Activated CD4-positive, alpha-beta T cell treated with anti-CD3 and anti-CD28 coated beads, Interleukin-2, amount 10 ng/mL, durations not matched to agents 24 days and 14 days (primary cell): ENCODE data around the gene FGB. TPM values are rescaled to one million over a fixed set of nuclear protein-coding genes. Genes with fewer than 3 reads are reported as not detected.
A peak's percentile ranks its signal among the peaks of the same experiment; 100 is the strongest.

ENCODE experiments used
- DNase-seq: peaks from one replicate; pipeline ENCODE4 v3.0.0; 2022
- H3K27ac Mint-ChIP-seq: one replicate; pipeline ENCODE4 v1.8.0; 2022; ENCODE audit warnings: mild to moderate bottlenecking, mixed read lengths
- H3K27me3 Mint-ChIP-seq: one replicate; pipeline ENCODE4 v1.8.0; 2022; ENCODE audit warnings: mixed read lengths
- H3K36me3 Mint-ChIP-seq: one replicate; pipeline ENCODE4 v1.8.0; 2022; ENCODE audit warnings: low read depth, mild to moderate bottlenecking, mixed read lengths
- H3K4me1 Mint-ChIP-seq: one replicate; pipeline ENCODE4 v1.8.0; 2021; ENCODE audit warnings: mixed read lengths
- H3K4me3 Mint-ChIP-seq: one replicate; pipeline ENCODE4 v1.8.0; 2022; ENCODE audit warnings: mild to moderate bottlenecking, moderate library complexity, mixed read lengths
- H3K9me3 Mint-ChIP-seq: one replicate; pipeline ENCODE4 v1.8.0; 2021; ENCODE audit warnings: mixed read lengths
- intact Hi-C: fragments of 100-400 bp; cut with micrococcal nuclease; formaldehyde crosslinking; loops from one replicate; pipeline ENCODE4 v1.15.1; 2023
- total RNA-seq: library from RNA; stranded (reverse); gene quantifications from 2 replicates; pipeline ENCODE4 v1.2.3, GENCODE V29; 2022

FGB gene
- total RNA-seq, 1 donor from 2014 or later = not detected

DNA sequence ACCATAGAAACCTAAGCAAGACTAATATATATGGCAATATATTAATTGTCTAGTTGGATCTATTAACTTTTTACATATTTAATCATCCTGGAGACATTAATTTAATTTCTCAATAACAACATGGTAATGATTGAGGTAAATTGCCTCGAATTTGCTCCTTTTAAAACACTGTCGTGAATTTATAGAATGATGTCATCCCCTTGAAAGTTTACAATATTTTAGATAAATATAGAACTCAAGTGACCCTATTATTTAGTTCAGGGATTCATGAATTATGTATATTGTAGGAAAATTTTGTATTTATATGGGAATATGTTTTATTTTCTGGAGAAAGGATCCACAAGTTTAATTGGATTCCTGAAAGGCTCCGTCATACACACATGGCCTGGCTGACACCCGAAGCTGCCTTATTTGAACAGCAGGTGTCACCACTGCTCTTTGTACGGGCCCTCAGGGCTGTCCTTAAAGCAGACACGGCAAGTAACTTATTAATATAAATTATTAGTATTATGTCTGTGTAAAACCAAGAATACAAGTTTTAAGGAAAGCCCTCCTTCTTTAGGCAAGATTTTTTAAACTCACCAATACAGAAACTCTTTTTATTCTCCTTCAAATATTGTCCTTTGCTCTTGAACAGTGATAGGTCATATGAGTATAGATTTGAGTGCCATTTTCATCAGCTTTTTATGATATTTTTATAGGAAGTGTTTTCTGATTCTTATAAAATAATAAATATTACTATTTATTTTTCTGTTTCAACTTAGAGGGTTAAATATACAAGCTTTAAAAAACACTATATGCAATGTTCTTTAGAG lies 10.7 kb upstream of the FGB start:
- no peak overlapping the region for H3K4me3 Mint-ChIP-seq
- H3K9me3 Mint-ChIP-seq = no peaks in the 10 kb centered on the region
- no peak overlapping the region for H3K27ac Mint-ChIP-seq
- H3K27me3 Mint-ChIP-seq = peaks cover 4% of the 10 kb centered on the region
- intact Hi-C loops = loop anchor here (1.0 to 5.0 kb wide), 5 partner anchors 66 to 1400 kb away; partner anchors contain the start of gene CTSO
- peaks cover 16% of the 10 kb centered on the region for H3K4me1 Mint-ChIP-seq
- H3K36me3 Mint-ChIP-seq = peaks cover 7% of the 10 kb centered on the region
- peak; percentile 90 for DNase-seq

DNA sequence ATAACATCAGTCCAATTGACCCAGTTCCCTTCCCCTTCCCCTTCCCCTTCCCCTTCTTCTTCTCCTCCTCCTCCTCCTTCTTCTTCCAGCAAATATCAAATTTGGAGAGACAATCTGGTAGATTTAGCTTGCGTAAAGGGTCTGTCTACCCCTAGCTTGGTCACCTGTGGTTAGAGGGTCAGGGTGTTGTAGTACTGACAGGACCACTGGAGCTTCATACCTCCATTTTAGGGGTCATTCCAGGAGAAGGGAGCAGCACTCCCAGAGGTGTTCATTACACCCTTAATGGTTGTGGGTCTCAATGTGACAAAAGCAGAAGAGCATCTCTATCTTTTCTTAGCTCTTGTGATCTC lies 3.7 kb upstream of the FGB start:
- Mint-ChIP-seq H3K4me3 (no peak overlapping the region), H3K9me3 (no peaks in the 10 kb centered on the region), H3K4me1 (peaks cover 4% of the 10 kb centered on the region), H3K36me3 (no peaks in the 10 kb centered on the region), H3K27me3 (peaks cover 18% of the 10 kb centered on the region), H3K27ac (no peak overlapping the region)
- intact Hi-C loops = loop anchor here (1.0 kb wide), 1 partner anchor 59 kb away; no protein-coding TSS in a partner anchor
- DNase-seq = no peak

DNA sequence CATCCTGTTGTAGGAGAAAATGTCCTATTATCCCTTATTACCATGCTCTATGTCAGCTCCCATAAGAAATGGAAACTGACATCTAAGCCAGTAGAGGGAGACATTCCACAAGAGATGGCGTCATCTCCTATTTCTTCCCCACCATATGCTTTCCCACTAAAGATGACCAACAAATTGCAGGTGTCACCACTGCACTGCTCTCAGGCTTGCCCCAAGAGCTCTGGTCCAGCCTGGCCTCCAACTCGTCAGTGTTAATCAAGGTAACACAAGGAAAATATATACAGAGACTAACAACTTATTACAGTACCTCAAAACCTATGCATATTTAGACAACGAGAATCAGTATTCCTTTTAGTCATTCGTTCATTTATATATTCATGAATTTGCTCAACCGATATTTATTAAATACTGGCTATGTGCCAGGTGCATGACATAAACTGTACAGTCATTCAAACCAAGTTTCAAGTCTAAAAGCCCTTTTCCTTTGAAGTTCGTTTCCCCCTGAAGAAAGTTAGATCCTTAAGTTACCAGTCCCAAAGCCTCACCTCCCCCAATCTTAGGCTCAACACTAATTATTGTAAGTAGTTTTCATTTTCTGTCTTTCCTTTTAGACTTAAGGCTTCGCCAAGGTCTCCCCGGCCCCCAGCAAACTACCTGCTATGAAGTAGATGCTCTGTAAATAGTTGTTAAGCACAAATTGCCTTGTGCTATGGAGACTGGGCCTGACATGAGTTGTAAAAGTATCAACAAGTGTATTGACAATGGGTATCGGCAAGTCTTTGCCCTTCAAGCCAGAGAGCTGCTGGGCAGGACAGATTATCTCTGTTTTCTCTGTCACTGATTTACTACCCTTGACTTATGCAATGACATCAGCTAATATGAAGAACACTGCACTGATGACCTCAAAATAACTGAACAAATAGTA lies 3.1 kb upstream of the FGB start:
- H3K9me3 Mint-ChIP-seq = no peaks in the 10 kb centered on the region
- H3K36me3 Mint-ChIP-seq = no peaks in the 10 kb centered on the region
- H3K4me3 Mint-ChIP-seq = no peak overlapping the region
- peaks cover 18% of the 10 kb centered on the region for H3K27me3 Mint-ChIP-seq
- intact Hi-C loops = loop anchor here (1.0 kb wide), 1 partner anchor 59 kb away; no protein-coding TSS in a partner anchor
- peaks cover 4% of the 10 kb centered on the region for H3K4me1 Mint-ChIP-seq
- no peak overlapping the region for H3K27ac Mint-ChIP-seq
- DNase-seq = peak; percentile 64

DNA sequence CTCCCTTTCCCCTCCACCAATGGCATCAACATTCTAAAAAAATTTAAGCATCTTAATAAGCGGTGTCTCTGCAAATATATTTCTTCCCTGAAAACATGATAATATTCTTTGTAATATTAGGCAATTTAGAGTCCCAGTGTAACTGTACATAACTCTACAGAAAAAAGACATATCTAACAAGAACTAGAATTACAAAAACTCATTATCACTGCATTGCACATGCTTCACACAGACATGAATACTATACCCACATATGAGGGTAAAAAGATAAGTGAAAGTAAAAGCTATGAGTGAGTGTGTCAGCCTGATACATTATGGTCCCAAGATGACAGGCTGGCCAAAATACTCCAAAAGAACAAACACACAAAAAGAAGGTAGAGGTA lies 2.4 kb upstream of the FGB start:
- DNase-seq = no peak
- Mint-ChIP-seq H3K27ac (no peak overlapping the region), H3K4me1 (peaks cover 4% of the 10 kb centered on the region), H3K36me3 (no peaks in the 10 kb centered on the region), H3K4me3 (no peak overlapping the region), H3K9me3 (no peaks in the 10 kb centered on the region), H3K27me3 (peaks cover 18% of the 10 kb centered on the region)
- intact Hi-C loops = no loop called here

DNA sequence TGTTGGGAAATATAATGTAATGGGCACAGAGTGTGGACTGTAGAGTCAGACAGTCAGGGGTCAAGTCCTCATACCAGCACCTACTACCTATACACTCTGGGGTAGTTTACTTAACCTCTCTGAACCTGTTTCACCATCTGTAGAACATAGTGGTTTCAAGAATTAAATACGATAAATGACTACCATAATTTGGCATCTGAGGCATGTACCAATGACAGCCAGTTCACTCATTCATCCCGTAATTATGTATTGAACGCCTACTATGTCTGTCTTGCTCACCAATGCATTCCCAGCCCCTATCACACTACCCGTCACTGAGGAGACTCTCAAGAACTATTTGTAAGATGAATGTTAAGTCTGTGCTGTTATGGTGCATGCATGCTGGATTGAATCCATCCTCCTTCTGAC lies 2.0 kb upstream of the FGB start:
- Mint-ChIP-seq H3K27ac (no peak overlapping the region), H3K4me1 (peaks cover 4% of the 10 kb centered on the region), H3K36me3 (no peaks in the 10 kb centered on the region), H3K4me3 (no peak overlapping the region), H3K27me3 (peaks cover 14% of the 10 kb centered on the region), H3K9me3 (no peaks in the 10 kb centered on the region)
- intact Hi-C loops = no loop called here
- DNase-seq = no peak

DNA sequence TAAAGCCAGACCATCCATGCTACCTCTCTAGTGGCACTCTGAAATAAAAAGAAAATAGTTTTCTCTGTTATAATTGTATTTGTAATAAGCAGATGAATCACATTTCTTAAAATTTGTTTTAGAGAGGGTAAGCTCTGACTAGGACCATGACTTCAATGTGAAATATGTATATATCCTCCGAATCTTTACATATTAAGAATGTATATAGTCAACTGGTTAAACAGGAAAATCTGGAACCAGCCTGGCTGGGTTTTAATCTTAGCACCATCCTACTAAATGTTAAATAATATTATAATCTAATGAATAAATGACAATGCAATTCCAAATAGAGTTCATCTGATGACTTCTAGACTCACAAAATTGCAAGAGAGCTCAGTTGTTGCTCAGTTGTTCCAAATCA lies 1.5 kb downstream of the FGB start:
- intact Hi-C loops = no loop called here
- H3K4me3 Mint-ChIP-seq = no peak overlapping the region

DNA sequence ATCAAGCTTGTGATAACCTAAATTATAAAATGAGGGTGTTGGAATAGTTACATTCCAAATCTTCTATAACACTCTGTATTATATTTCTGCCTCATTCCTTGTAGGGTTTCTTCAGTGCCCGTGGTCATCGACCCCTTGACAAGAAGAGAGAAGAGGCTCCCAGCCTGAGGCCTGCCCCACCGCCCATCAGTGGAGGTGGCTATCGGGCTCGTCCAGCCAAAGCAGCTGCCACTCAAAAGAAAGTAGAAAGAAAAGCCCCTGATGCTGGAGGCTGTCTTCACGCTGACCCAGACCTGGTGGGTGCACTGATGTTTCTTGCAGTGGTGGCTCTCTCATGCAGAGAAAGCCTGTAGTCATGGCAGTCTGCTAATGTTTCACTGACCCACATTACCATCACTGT lies 2.9 kb downstream of the FGB start:
- H3K27me3 Mint-ChIP-seq = peaks cover 18% of the 10 kb centered on the region
- H3K36me3 Mint-ChIP-seq = no peaks in the 10 kb centered on the region
- no peak overlapping the region for H3K27ac Mint-ChIP-seq
- DNase-seq = no peak
- H3K4me3 Mint-ChIP-seq = no peak overlapping the region
- intact Hi-C loops = no loop called here
- H3K4me1 Mint-ChIP-seq = no peaks in the 10 kb centered on the region
- no peaks in the 10 kb centered on the region for H3K9me3 Mint-ChIP-seq

More for the DNA sequence above, 1.5 kb downstream of the FGB start:
- no peak for DNase-seq
- Mint-ChIP-seq H3K27ac (no peak overlapping the region), H3K9me3 (no peaks in the 10 kb centered on the region), H3K36me3 (no peaks in the 10 kb centered on the region), H3K27me3 (peaks cover 18% of the 10 kb centered on the region), H3K4me1 (peaks cover 4% of the 10 kb centered on the region)

DNA sequence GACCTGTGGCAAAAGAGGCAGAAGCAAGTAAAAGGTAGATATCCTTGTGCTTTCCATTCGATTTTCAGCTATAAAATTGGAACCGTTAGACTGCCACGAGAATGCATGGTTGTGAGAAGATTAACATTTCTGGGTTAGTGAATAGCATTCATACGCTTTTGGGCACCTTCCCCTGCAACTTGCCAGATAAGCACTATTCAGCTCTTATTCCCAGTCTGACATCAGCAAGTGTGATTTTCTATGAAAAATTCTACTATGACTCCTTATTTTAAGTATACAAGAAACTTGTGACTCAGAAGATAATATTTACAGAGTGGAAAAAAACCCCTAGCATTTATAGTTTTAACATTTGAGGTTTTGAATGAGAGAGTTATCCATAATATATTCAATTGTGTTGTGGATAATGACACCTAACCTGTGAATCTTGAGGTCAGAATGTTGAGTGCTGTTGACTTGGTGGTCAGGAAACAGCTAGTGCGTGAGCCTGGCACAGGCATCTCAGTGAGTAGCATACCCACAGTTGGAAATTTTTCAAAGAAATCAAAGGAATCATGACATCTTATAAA lies 3.9 kb downstream of the FGB start:
- Mint-ChIP-seq H3K4me1 (no peaks in the 10 kb centered on the region), H3K4me3 (no peak overlapping the region), H3K27me3 (peaks cover 14% of the 10 kb centered on the region), H3K9me3 (no peaks in the 10 kb centered on the region), H3K27ac (no peak overlapping the region), H3K36me3 (no peaks in the 10 kb centered on the region)
- no peak for DNase-seq
- intact Hi-C loops = no loop called here

DNA sequence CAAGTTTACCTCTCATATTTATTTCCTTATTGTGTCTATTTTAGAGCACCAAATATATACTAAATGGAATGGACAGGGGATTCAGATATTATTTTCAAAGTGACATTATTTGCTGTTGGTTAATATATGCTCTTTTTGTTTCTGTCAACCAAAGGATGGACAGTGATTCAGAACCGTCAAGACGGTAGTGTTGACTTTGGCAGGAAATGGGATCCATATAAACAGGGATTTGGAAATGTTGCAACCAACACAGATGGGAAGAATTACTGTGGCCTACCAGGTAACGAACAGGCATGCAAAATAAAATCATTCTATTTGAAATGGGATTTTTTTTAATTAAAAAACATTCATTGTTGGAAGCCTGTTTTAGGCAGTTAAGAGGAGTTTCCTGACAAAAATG lies 6.2 kb downstream of the FGB start:
- H3K9me3 Mint-ChIP-seq = no peaks in the 10 kb centered on the region
- no peak overlapping the region for H3K4me3 Mint-ChIP-seq
- no peaks in the 10 kb centered on the region for H3K36me3 Mint-ChIP-seq
- H3K4me1 Mint-ChIP-seq = no peaks in the 10 kb centered on the region
- H3K27me3 Mint-ChIP-seq = peaks cover 4% of the 10 kb centered on the region
- intact Hi-C loops = no loop called here
- DNase-seq = no peak
- H3K27ac Mint-ChIP-seq = no peak overlapping the region

DNA sequence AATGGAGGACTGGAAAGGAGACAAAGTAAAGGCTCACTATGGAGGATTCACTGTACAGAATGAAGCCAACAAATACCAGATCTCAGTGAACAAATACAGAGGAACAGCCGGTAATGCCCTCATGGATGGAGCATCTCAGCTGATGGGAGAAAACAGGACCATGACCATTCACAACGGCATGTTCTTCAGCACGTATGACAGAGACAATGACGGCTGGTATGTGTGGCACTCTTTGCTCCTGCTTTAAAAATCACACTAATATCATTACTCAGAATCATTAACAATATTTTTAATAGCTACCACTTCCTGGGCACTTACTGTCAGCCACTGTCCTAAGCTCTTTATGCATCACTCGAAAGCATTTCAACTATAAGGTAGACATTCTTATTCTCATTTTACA lies 6.8 kb downstream of the FGB start:
- no peak overlapping the region for H3K27ac Mint-ChIP-seq
- no peaks in the 10 kb centered on the region for H3K36me3 Mint-ChIP-seq
- DNase-seq = no peak
- intact Hi-C loops = no loop called here
- peaks cover 4% of the 10 kb centered on the region for H3K27me3 Mint-ChIP-seq
- no peak overlapping the region for H3K4me3 Mint-ChIP-seq
- H3K9me3 Mint-ChIP-seq = no peaks in the 10 kb centered on the region
- no peaks in the 10 kb centered on the region for H3K4me1 Mint-ChIP-seq

DNA sequence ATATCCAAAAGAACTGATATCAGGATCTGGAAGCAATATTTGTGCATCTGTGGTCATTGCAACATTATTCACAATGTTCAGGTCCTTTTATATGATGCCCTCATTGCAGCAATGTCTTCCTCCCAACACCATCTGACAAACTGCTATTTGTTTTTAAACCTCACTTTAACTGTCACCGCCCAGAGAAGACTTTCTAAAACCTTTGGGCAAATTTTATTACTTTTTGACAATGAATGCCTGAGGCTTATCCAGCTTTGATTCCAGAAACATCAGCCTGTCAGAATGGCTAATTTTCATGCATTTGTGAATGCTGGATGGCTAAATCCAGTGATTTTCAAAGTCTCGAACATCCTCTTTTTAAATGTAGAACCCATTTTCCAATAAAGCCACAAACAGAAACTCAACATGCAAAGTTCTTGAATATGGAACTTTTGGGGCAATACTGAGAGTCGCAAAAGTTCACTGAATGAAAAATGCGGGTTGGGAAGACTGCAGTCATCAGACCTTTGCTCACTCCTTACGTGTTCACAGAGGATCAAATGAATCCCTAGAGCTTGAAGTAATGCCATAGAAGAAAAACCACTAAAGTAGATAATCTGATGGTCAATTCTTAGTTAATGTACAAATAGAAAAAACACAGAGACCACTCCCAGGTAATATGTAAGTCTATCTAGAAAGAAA lies 10.5 kb downstream of the FGB start:
- no peak for DNase-seq
- Mint-ChIP-seq H3K4me1 (no peaks in the 10 kb centered on the region), H3K9me3 (no peaks in the 10 kb centered on the region), H3K36me3 (no peaks in the 10 kb centered on the region), H3K4me3 (no peak overlapping the region), H3K27me3 (peaks cover 2% of the 10 kb centered on the region), H3K27ac (no peak overlapping the region)
- intact Hi-C loops = no loop called here

DNA sequence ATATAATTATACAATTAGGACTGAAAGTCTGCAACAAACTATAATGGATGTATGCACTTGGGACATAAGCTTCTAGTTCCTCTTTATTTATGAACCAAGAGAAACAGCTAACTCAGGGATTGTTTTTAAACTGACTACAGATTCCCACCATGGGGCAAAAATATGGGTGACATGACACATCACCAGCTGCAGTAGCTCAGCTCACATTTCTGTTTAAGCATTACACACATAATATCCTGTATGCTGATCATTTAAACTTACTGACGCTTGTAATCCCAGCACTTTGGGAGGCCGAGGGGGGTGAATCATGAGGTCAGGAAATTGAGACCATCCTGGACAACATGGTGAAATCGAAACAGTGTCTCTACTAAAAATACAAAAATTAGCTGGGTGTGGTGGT lies 11.5 kb downstream of the FGB start:
- no peak overlapping the region for H3K27ac Mint-ChIP-seq

DNA sequence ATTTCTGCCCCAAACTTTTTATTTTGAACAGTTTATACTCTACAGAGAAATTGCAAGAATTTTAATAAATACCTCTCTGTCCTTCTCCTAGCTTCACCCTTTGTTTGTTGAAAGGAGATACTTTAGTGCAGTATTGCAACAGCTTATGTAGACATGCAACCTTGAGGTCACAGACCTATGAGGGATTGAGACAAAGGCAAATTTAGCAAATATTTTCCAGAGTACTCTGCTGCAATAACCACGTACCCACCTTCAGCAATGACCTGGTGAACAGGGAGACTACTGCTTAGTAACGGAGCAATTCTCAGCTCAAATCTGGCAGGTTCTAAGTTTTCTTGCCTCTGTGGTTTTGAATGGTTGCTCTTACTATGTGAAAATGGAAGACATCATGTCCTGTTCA lies 14.5 kb downstream of the FGB start:
- Mint-ChIP-seq H3K27me3 (peaks cover 10% of the 10 kb centered on the region), H3K36me3 (no peaks in the 10 kb centered on the region), H3K4me1 (no peaks in the 10 kb centered on the region), H3K4me3 (no peak overlapping the region), H3K27ac (no peak overlapping the region), H3K9me3 (no peaks in the 10 kb centered on the region)
- intact Hi-C loops = no loop called here
- no peak for DNase-seq

More for the DNA sequence above, 11.5 kb downstream of the FGB start:
- Mint-ChIP-seq H3K9me3 (no peaks in the 10 kb centered on the region), H3K27me3 (peaks cover 4% of the 10 kb centered on the region), H3K4me1 (no peaks in the 10 kb centered on the region), H3K36me3 (no peaks in the 10 kb centered on the region), H3K4me3 (no peak overlapping the region)
- intact Hi-C loops = no loop called here
- no peak for DNase-seq
